Right forelimb (tissue), 1 donor: ENCODE data around the gene EXD3.

Experiments
- DNase-seq: peaks from one replicate; pipeline ENCODE4 v3.0.0-alpha.2; 2018

EXD3 gene

GRCh38 chr9:137301081-137301947 is 121.6 kb downstream of the EXD3 start:
- DNase-seq: no peak

- no peak for DNase-seq
Measured at GRCh38 chr9:137300567-137301080, 122.3 kb downstream of the EXD3 start.

DNA sequence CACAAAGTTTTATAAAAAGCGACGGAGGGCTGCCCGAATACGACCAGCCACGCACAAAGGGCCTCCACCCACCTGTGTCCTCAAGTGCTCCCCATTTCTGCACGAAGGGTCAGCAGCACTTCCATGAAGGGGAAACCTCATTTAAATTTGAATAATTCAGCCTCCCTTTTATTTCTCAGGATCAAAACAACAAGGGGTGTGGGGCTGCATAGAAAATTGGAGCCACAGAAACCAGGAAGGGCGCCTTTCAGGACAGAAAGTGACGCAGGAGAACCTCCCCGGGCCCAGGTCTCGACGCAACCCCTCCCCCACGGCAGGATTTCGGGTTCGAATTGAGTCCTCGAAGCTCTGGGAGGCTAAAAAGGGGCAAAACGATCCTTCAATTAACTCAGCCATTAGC is 123.0 kb downstream of the EXD3 start:
- no peak for DNase-seq

GRCh38 chr9:137299203-137299565 is 123.8 kb downstream of the EXD3 start:
- no peak for DNase-seq

DNA sequence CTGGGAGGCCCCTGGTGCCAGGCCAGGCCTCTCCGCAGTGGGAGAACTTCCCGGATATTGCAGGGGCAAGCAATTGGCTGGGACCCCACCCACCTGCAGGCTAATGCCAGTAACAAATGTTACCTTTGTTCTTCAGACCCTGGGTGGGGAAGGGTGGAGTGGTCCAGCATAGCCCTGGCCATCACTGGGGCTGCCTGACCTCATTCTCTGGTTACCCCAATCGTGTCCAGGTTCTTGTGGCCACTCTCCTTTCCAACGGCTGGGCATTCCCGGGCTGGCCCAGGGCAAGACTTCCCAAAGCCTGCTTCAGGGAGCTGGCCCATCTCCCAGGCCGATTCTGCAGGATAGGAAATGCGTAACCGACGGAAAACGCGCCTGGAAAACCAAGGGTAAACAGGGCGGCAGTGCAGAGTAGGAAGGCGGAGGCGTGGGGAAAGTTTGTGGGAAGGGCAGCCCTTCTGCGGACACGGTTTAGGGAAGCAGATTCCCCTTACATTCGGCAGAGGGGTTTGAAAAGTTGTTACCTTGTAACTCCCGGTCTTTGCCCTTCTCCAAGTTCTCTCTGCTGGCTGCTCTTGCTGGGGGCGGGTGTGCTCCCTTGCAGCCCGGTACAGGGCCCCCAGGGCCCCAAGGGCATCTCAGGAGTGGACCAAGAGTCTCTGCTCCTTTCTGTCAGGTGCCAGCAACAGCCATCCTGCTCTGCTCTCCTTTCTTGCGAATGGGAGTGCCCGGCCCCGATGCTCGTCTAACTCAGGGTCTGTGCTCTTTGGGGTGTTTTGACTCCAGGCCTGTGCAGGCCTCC is 124.4 kb downstream of the EXD3 start:
- DNase-seq: no peak

GRCh38 chr9:137297966-137298365 is 125.0 kb downstream of the EXD3 start:
- DNase-seq: no peak

- no peak for DNase-seq
Measured at GRCh38 chr9:137296670-137297664, 126.0 kb downstream of the EXD3 start.

DNA sequence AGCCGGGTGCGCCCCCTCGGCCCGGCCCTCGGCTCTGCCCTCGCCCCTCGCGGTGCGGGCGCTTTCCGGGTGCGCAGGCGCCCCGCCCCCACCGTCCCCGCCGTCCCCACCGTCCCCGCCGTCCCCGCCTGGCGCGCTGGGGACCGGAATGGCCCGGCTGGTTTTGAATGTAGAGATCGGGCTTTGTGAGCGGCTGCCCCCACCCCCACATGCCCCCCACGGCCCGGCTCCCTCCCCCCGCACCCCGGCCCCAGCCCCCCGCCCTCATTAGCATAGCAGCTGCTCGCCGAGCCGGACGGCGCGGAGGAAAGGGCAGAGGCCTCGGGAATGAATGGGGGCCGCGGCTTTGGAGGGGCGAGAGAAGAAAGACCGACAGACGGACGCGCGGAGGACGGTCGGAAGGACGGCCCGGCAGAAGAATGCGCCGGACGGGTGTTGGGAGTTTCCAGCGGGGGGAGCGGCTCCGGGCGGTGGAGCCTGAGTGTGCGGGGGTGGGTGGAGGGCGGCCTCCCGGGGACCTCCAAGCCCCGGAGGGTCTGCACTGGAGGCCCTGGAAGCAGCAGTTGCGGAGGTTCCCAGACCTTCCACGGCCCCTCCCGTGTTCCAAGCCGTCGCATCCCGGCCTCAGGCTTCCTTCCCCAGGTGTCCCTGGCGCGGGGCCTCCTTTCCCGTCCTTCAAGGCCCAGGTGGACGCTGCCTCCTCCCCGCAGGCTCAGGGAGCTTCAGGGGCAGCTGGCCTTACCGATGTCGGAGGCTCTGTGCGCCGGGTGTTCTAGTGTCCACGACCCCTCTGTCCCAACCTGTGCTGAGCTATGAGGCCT is 126.9 kb downstream of the EXD3 start:
- DNase-seq: no peak

- DNase-seq: no peak
Measured at GRCh38 chr9:137295238-137295811, 127.6 kb downstream of the EXD3 start.

GRCh38 chr9:137294681-137295237 is 128.2 kb downstream of the EXD3 start:
- DNase-seq: no peak

DNA sequence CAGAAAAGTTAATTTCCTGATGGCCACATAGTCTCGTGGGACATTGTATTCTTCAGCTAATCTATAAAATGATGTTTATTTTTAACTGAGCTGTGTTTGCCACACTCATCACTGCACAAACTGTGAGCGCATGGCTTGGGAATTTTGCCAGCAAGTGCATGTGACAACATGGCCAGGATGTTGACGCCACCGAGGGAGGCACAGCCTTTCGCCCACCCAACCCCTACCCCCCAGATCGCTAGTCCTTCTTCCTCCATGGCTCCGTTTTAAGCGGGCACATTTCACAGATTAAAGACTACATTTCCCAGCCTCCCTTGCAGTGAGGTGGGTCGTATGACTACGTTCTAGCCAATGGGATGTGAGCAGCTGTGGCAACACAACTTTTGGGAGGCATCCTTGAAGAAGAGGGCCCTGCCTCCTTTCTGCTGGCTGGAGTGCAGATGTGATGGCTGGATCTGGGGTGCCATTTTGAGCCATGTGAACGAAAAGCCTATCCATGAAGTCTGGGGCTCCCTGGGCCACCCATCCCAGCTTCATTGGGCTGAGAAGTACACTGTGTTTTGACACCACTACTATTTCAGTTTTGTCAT is 128.8 kb downstream of the EXD3 start:
- DNase-seq: no peak

DNA sequence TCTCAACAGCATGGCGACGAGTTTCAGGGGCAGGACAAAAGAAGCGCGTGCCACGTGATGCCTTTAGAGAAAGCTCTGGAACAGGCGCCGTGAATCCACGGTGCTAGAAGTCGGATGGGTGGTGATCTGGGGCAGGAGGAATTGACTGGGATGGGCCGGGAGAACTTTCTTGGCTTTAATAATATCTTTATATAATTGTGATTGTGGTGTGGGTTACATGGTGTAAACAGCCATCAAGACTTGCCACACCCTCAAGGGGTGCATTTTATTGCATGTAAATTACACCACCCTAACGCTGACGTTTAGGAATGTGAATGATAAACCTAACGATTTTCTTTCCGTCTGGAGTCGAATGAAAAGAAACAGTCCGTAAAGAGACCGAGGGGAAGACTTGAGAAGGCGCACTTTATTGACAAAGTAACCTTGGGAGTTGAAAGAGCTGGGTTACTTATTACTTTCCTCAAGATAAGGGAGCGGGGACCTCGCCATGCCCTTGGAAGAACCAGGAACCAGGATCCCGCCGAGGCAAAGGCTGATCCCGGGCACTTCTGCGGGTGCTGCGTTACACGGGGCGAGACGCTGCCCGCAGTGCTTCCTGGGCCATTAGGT is 129.4 kb downstream of the EXD3 start:
- no peak for DNase-seq

DNA sequence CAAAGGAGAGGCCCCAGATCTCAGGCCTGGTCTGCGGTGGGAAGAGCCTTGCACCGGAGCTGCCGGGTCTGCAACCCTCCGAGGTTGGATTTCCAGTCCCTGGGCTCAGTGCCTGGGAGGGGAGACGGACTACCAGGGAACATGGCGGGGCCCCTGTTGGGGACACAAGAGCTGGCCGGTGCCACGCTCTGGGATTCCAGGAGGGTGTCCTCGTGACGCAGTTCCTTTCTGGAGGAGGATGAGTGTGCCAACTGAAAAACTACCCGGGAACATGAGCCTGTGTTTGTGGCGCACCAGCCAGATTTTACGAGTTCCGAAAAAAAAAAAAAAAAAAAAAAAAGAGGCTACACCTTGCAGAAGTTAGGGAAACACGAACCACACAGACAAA is 129.9 kb downstream of the EXD3 start:
- DNase-seq: no peak

DNA sequence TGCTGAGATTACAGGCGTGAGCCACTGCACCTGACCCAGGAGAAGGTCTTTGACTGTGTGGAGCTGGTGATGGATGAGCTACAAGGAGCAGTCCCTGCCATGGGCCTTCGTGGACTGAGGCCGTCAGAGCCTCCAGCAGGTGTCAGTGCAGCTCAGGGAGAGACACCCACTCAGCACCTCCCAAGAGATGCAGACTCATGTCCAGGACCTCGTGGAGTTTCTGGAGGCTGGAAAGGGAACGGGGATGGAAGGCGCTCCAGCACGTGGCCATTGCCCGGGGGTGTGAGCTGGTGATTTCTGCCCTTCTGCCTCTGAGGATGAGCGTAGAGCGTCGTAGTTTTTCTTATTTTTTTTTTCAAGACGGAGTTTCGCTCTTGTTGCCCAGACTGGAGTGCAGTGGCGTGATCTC is 136.0 kb downstream of the EXD3 start:
- DNase-seq: no peak

- DNase-seq: no peak
Measured at GRCh38 chr9:137281345-137282116, 141.4 kb downstream of the EXD3 start.

GRCh38 chr9:137280474-137281344 is 142.3 kb downstream of the EXD3 start:
- no peak for DNase-seq

DNA sequence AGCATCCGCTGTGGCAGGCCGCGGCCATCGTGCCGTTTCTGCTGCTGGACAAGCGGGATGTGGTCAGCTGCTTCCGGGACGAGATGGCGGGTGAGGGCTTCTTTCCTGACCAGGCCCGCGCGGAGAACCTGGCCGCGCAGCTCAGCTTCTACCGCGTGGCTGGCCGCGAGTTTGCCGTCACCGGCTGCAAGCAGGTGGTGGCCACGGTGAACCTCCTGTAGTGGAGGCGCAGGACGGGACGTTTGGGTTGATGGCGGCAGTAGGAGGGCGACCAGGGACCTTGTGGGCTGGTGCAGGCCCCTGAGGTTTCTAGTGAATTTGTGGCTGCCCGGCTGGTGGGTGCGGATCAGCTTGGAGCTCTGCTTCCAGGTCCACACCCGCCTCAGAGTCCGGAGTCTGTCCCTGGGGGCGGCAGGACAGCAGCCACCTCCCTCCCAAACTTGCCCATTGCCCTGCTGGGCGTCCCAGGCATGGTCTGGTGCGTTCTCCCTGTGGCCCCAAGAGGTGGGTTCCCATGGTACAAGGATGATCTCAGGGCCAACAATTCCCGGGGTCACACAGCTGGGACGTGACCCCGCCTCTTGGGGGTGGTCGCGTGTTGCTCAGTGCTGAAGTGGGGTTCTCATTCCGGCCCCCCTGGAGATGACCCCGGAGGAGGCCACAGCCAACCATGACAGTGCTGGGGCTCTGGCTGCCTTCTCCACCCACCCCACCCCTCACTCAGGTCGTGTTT is 143.1 kb downstream of the EXD3 start:
- DNase-seq: no peak
